GM18858 (cell line): ENCODE measurements around the gene REXO1.

ENCODE experiments used
- ATAC-seq: cut with Tn5 transposase; IDR thresholded peaks from one replicate; pipeline ENCODE4 v1.9.1; 2021; ENCODE audit not compliant: unreplicated experiment

Gene REXO1

DNA sequence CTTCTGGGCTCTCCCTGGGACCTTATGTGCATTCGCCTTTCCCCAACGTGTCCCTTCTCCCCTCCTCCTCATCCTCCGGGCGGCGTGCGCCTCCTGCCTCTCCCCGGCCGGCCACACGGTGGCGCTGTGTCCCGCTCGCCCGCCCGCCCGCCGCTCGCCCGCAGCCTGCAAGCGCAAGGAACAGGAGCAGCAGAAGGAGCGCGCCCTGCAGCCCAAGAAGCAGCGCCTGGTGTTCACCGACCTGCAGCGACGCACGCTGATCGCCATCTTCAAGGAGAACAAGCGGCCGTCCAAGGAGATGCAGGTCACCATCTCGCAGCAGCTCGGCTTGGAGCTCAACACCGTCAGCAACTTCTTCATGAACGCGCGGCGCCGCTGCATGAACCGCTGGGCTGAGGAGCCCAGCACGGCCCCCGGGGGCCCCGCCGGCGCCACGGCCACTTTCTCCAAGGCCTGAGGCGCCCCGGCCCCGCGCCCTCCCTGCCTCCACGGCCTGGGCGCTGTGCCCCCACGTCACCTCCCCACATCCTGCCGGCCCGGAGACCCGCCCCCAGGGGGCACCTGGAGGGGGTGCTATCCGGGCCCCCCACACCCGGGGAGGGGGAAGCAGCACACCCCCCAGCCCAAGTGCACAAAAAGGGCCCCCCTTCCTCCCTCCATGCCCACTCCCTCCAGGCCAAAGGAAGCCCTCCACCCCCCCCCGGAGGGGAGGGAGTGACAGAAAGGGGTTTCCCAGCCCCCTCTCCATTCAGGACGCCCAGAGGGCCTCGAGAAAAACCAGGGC is 73.1 kb downstream of the REXO1 start:
- ATAC-seq: no peak

DNA sequence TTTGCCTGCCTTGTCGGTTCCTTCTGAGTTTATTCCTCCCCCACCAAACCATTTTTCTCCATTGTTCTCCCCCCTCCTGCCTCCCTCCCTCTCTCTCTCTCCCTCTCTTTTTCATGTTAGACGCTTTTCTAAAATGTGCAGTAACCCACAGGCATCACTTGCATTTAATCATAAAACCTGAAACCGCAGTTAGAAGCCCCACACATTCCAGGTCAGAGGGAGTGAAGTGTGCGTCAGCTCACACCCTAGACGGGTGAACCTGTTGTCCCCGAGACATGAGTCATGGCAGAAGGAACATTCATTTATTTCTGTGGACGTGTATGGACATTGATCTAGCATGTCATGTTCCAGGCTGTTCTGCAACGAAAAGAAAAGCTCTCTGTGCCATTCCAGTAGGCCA is 75.1 kb downstream of the REXO1 start:
- no peak for ATAC-seq

DNA sequence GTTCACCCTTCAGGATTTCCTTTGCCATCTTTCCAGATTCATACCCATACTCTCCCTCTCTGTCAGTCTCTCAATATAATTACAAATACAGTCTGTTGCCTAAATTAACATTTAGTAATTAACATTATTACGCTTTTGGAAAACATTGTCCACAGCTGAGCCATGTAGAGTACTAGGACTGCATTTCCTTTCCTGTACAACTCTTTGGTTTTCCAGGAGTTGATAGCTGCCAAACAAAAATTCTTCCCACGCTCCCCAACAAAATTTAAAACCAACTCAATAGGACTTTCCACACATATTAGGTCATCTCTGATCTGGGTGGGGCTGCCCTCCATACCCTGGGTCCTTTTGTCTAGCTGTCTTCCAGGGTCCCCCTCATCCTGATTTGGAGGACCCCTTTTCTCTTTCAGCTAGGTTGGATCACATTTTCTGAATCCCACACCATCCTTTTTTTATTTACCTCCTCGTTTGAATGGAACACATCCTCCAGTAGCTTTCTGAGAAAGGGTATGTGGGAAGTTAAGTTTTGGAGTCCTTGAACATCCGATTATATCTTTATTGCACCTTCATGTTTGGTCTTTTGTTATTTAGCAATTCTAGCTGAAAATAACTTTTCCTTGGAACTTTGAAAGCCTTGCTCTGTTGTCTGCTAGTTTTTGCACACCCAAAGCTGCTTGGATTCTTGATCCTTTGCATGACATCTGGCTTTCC is 77.3 kb downstream of the REXO1 start:
- no peak for ATAC-seq

DNA sequence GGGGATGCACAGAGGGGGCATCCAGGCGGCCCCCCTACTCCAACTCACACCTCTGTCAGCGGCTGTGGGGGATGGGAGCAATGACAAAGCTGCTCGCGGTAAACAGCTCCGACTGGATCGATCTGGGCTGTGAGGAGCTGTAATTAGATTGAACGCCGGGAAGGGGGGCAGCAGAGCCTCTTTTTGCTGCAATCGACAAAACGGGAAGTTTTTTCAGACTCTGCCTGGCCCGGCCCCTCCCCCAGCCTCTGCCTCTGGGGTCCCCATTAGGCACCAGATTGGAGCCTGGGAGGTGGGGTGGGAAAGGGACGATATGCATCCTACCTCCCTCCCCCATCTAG is 78.7 kb downstream of the REXO1 start:
- ATAC-seq: no peak

DNA sequence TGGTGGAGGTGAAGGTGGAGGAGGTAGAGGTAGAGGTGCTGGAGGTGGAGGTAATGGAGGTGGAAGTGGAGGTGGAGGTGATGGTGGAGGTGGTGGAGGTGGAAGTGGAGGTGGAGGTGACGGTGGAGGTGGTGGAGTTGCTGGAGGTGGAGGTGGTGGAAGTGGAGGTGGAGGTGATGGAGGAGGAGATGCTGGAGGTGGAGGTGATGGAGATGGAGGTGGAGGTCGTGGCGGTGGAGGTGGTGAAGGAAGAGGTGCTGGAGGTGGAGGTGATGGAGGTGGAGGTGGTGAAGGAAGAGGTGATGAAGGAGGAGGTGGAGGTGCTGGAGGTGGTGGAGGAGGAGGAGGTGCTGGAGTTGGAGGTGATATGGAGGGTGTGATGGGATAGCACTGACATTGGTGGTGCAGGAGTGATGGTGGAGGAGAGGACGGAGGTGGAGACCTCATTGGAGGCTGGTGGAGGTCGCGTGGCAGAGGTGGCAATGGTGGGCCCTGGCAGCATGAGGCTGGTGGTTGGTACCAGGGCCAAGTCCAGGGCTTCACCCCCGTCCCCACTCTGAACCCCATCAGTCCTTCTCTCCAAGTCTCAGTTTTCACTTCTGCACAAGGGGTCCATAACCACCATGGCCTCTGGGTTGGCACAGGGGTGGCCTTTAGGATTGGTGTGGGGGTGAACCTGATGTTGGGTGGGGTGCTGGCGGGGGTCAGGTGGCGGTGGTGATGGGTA is 79.2 kb downstream of the REXO1 start:
- ATAC-seq: no peak

DNA sequence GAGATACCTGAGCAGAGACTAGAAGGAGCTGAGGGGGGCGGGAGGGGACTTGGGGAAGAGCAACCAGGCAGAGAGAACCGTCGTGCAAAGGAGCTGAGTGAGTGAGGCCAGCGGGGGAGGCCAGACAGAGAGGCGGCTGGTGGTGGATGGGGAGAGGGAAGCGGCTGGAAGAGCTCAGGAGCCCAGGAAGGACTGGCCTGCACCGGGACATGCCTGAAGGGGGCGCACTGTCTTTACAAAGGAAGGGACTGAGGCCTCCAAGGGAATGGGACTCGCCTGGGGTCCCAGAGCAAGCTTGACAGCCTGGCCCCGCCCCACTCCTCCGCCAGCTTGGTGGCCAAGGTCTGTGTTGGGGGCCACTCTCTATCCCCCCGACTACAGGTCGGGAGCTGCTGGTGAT is 80.0 kb downstream of the REXO1 start:
- ATAC-seq: no peak

DNA sequence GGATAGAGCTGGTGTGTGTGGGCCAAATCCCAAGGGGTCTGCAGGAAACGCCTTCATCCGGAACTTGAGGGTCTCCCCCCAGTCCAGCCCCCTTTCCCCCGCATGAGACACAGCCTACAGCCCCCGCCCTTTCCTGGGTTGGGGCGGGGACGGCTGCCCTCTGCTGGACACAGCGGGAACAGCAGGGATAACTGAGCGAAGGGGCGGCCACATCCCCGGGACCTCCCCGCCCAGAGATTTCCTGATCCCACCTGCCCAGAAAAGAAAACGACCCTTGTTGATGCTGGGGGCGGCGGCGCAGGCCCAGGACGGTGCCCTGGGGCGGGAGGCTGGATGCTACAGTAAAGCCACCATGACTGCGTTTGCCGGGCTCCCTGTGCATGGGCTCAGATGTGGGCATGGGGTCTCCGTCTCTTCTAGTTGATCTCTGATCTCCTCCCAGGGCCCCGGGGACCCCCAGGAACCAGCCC is 80.8 kb downstream of the REXO1 start:
- ATAC-seq: no peak

DNA sequence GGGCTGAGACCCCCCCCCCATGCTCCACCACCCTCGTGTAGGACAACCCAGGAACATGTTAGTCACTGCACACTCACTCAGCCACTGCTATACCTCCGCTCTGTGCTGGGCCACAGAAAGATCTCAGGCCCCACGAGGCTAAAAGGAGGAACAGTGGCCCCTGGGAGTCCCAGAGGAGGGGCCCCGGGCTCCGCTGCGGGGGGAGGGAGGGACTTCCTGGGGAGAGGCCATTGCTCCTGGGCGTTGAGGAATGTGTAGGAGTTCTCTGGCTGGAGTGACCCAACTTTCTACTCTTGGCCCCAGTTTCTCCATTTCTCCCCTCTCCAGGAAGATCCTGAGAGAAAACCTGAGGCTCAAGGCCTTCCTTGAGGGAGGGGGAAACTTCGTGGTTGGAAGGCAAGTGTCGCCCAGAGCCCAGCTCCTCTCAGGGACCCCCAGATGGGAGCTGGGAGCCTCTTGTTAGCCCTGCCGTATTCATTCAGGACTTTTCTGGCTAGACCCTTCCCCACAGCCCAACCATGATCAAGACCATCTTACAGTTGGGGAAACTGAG is 81.4 kb downstream of the REXO1 start:
- ATAC-seq: no peak

DNA sequence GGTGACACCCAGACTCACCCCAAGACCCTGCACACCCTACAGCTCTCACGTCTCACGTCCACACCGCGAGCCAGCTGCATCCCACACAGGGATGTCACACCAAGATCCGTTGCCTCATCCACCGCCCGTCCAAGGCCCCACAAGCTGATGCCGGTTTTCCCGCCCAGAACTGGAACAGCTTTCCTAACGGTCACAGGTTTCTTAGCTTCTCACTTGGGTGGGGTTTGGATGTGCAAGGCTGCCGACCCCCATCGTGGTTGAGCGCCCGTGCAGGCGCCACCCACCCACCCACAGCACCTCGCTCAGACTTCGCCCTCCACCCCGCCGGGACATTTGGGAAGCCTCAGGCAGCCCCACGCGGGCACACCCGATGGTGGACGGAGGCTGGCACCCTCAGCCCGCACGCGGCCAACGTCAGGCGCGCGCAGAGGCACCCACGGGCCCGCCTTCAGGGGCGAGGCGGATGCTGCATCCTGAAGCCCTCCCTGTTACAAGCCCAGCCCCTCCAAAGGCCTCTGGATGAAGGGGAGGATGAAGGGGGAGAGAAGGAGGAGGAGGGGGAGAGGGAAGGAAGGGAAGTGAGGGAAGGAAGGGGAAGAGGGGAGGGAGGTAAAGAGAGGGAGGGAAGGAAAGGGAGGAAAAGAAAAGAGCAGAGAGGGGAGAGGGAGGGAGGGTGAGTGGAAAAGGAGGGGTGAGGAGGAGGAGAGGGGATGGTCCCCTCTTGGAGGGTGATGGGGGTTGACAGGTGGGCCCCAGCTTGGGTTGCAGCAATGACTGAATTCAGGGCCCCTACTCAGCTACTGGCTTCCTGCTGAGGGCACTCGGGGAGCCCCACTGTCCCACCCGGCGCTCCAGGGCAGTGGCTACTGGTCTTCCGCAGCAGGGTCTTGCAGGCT is 82.1 kb downstream of the REXO1 start:
- no peak for ATAC-seq
